ENCODE results near the gene LOXL1. TPM values are rescaled to one million over a fixed set of nuclear protein-coding genes. Genes with fewer than 3 reads are reported as not detected.

LOXL1 gene
- polyA plus RNA-seq, 1 experiment = 92.9 TPM

GRCh38 chr15:73949496-73949895 lies 23.2 kb downstream of the LOXL1 start:
- TF ChIP-seq CTCF (IDR thresholded peaks at IDR 0.05; ENCODE audit: insufficient read depth, low read depth, low read length) = no peak

GRCh38 chr15:73950479-73950830 lies 24.2 kb downstream of the LOXL1 start:
- Histone ChIP-seq H3K27me3 (ENCODE audit: control insufficient read depth, insufficient read depth, low read length) (no peaks in the 10 kb centered on the region), H3K36me3 (ENCODE audit: control insufficient read depth, insufficient read depth, low read length) (peaks cover 38% of the 10 kb centered on the region), H3K4me3 (ENCODE audit: low read depth, low read length) (no peak overlapping the region)
- ChIA-PET CTCF (interaction anchor here (0.9 to 6.5 kb wide), 20 partner anchors 9 to 372 kb away, joined by 3 to 78 read pairs (median 5); partner anchors contain the start of genes LOXL1 and PML), POLR2A (no interaction called here)
- DNase-seq (ENCODE audit: low read depth) = no peak
- no peak for TF ChIP-seq CTCF (IDR thresholded peaks at IDR 0.05; ENCODE audit: insufficient read depth, low read depth, low read length)

More at GRCh38 chr15:73949496-73949895, 23.2 kb downstream of the LOXL1 start:
- ChIA-PET POLR2A (no interaction called here), CTCF (interaction anchor here (0.8 to 6.5 kb wide), 9 partner anchors 9 to 358 kb away, joined by 3 to 78 read pairs (median 3); no protein-coding TSS in a partner anchor)
- no peak for DNase-seq (ENCODE audit: low read depth)
- H3K36me3 ChIP-seq (ENCODE audit: control insufficient read depth, insufficient read depth, low read length) = peaks cover 41% of the 10 kb centered on the region
- no peak overlapping the region for H3K4me3 ChIP-seq (ENCODE audit: low read depth, low read length)
- H3K27me3 ChIP-seq (ENCODE audit: control insufficient read depth, insufficient read depth, low read length) = no peaks in the 10 kb centered on the region

GRCh38 chr15:73950831-73951561 lies 24.7 kb downstream of the LOXL1 start:
- TF ChIP-seq CTCF (IDR thresholded peaks at IDR 0.05; ENCODE audit: insufficient read depth, low read depth, low read length) = peak; percentile 91
- DNase-seq (ENCODE audit: low read depth) = peak; percentile 93
- Histone ChIP-seq H3K27me3 (ENCODE audit: control insufficient read depth, insufficient read depth, low read length) (no peaks in the 10 kb centered on the region), H3K36me3 (ENCODE audit: control insufficient read depth, insufficient read depth, low read length) (peaks cover 38% of the 10 kb centered on the region), H3K4me3 (ENCODE audit: low read depth, low read length) (no peak overlapping the region)
- ChIA-PET POLR2A (interaction anchor here (0.7 kb wide), 1 partner anchor 54 kb away, joined by 5 read pairs; no protein-coding TSS in a partner anchor), CTCF (interaction anchor here (0.6 to 6.5 kb wide), 26 partner anchors 10 to 371 kb away, joined by 3 to 78 read pairs (median 5); partner anchors contain the start of genes LOXL1, PML and TBC1D21)

- DNase-seq (ENCODE audit: low read depth) = no peak
- POLR2A ChIA-PET = interaction anchor here (0.7 kb wide), 1 partner anchor 54 kb away, joined by 5 read pairs; no protein-coding TSS in a partner anchor
- CTCF ChIA-PET = interaction anchor here (0.6 to 6.5 kb wide), 25 partner anchors 9 to 370 kb away, joined by 3 to 78 read pairs (median 5); partner anchors contain the start of genes PML and TBC1D21
- Histone ChIP-seq H3K36me3 (ENCODE audit: control insufficient read depth, insufficient read depth, low read length) (peaks cover 35% of the 10 kb centered on the region), H3K27me3 (ENCODE audit: control insufficient read depth, insufficient read depth, low read length) (no peaks in the 10 kb centered on the region), H3K4me3 (ENCODE audit: low read depth, low read length) (no peak overlapping the region)
- no peak for TF ChIP-seq CTCF (IDR thresholded peaks at IDR 0.05; ENCODE audit: insufficient read depth, low read depth, low read length)
Observed at GRCh38 chr15:73951601-73952000, 25.3 kb downstream of the LOXL1 start.

- Histone ChIP-seq H3K36me3 (ENCODE audit: control insufficient read depth, insufficient read depth, low read length) (peaks cover 30% of the 10 kb centered on the region), H3K4me3 (ENCODE audit: low read depth, low read length) (no peak overlapping the region), H3K27me3 (ENCODE audit: control insufficient read depth, insufficient read depth, low read length) (no peaks in the 10 kb centered on the region)
- DNase-seq (ENCODE audit: low read depth) = no peak
- ChIA-PET CTCF (interaction anchor here (0.9 to 6.5 kb wide), 9 partner anchors 8 to 96 kb away, joined by 3 to 78 read pairs (median 7); partner anchors contain the start of gene TBC1D21), POLR2A (no interaction called here)
- no peak for TF ChIP-seq CTCF (IDR thresholded peaks at IDR 0.05; ENCODE audit: insufficient read depth, low read depth, low read length)
Observed at GRCh38 chr15:73952171-73952912, 26.1 kb downstream of the LOXL1 start.
